Neural cell (in vitro differentiated cells): ENCODE data around the gene CCDC106. TPM values are rescaled to one million over a fixed set of nuclear protein-coding genes. Genes with fewer than 3 reads are reported as not detected.

Experiments used
- H2AFZ ChIP-seq: fragments of 200-600, 300-800 bp; sonication (generic), shearing (Covaris generic); 2 replicates; pipeline ENCODE4 v1.6.0; 2014; ENCODE audit warnings: low read depth, mild to moderate bottlenecking, antibody characterized with exemption, low read length, moderate library complexity
- H3F3A ChIP-seq: fragments of 200-600 bp; shearing (Covaris generic); 2 replicates; pipeline ENCODE4 v1.6.1; 2016; ENCODE audit warnings: mild to moderate bottlenecking, moderate library complexity, mixed read lengths, antibody characterized with exemption, low read length; ENCODE audit not compliant: insufficient read depth, poor library complexity, severe bottlenecking
- H3K27ac ChIP-seq: fragments of 200-600, 300-800 bp; sonication (generic), shearing (Covaris generic); 2 replicates; pipeline ENCODE4 v1.5.1; 2014; ENCODE audit warnings: mild to moderate bottlenecking, low read length, moderate library complexity
- H3K27me3 ChIP-seq: fragments of 300-800, 200-600 bp; sonication (generic), shearing (Covaris generic); 2 replicates; pipeline ENCODE4 v1.6.0; 2014; ENCODE audit warnings: mild to moderate bottlenecking, low read depth, low read length, moderate library complexity; ENCODE audit not compliant: insufficient read depth
- H3K36me3 ChIP-seq: fragments of 300-800, 200-600 bp; sonication (generic), shearing (Covaris generic); 2 replicates; pipeline ENCODE4 v1.5.1; 2014; ENCODE audit warnings: mild to moderate bottlenecking, antibody characterized with exemption, low read length, moderate library complexity; ENCODE audit not compliant: insufficient read depth
- H3K4me2 ChIP-seq: fragments of 300-800, 200-600 bp; sonication (generic), shearing (Covaris generic); 2 replicates; pipeline ENCODE4 v1.6.0; 2014; ENCODE audit warnings: mild to moderate bottlenecking, low read length
- H3K4me3 ChIP-seq: fragments of 300-800, 200-600 bp; sonication (generic), shearing (Covaris generic); 2 replicates; pipeline ENCODE4 v1.5.1; 2014; ENCODE audit warnings: mild to moderate bottlenecking, low read length, moderate library complexity
- H3K79me2 ChIP-seq: fragments of 200-600 bp; shearing (Covaris generic); replicated peaks from 2 replicates; pipeline ENCODE4 v1.6.0; 2014; ENCODE audit warnings: mild to moderate bottlenecking, low read length, moderate library complexity; ENCODE audit not compliant: insufficient read depth
- H3K9ac ChIP-seq: fragments of 300-800, 200-600 bp; sonication (generic), shearing (Covaris generic); 2 replicates; pipeline ENCODE4 v1.6.1; 2016; ENCODE audit warnings: mild to moderate bottlenecking, low read length, mixed read lengths
- H3K9me2 ChIP-seq: fragments of 200-600 bp; shearing (Covaris generic); 2 replicates; pipeline ENCODE4 v1.6.1; 2016; ENCODE audit warnings: mild to moderate bottlenecking, low read length, mixed read lengths; ENCODE audit not compliant: insufficient read depth
- H3K9me3 ChIP-seq: fragments of 200-600, 300-800 bp; sonication (generic), shearing (Covaris generic); 2 replicates; pipeline ENCODE4 v1.6.1; 2016; ENCODE audit warnings: mild to moderate bottlenecking, mixed run types, low read length, moderate library complexity, mixed read lengths
- H4K20me1 ChIP-seq: fragments of 200-600 bp; shearing (Covaris generic); 2 replicates; pipeline ENCODE4 v1.6.1; 2016; ENCODE audit warnings: mild to moderate bottlenecking, mixed run types; ENCODE audit not compliant: insufficient read depth
- CTCF ChIP-seq: fragments of 450-650 bp; IDR thresholded peaks from 2 replicates; pipeline ENCODE4 v1.5.1; 2014; ENCODE audit warnings: antibody characterized with exemption, mild to moderate bottlenecking, moderate library complexity; ENCODE audit not compliant: poor library complexity, severe bottlenecking
- EP300 ChIP-seq: fragments of 450-650 bp; conservative IDR thresholded peaks from 2 replicates; pipeline ENCODE4 v1.6.1; 2014; ENCODE audit warnings: antibody characterized with exemption, mild to moderate bottlenecking, moderate library complexity; ENCODE audit not compliant: poor library complexity, severe bottlenecking
- EZH2 ChIP-seq: fragments of 200-600, 300-800 bp; shearing (Covaris generic), sonication (generic); IDR thresholded peaks from 2 replicates; pipeline ENCODE4 v1.6.1; 2014; ENCODE audit warnings: antibody characterized with exemption, low read length, borderline replicate concordance, mild to moderate bottlenecking; ENCODE audit not compliant: insufficient read depth, poor library complexity, severe bottlenecking
- MXI1 ChIP-seq: fragments of 450-650 bp; conservative IDR thresholded peaks from 2 replicates; pipeline ENCODE4 v1.6.1; 2014; ENCODE audit warnings: antibody characterized with exemption, mild to moderate bottlenecking; ENCODE audit not compliant: poor library complexity, severe bottlenecking
- POLR2AphosphoS5 ChIP-seq: IDR thresholded peaks from 2 replicates; pipeline ENCODE4 v1.6.1; 2012
- RAD21 ChIP-seq: fragments of 450-650 bp; conservative IDR thresholded peaks from 2 replicates; pipeline ENCODE4 v1.6.1; 2014; ENCODE audit warnings: antibody characterized with exemption, mild to moderate bottlenecking, moderate library complexity
- REST ChIP-seq: IDR thresholded peaks from 2 replicates; pipeline ENCODE4 v1.6.1; 2012; ENCODE audit warnings: borderline replicate concordance
- SMC3 ChIP-seq: fragments of 450-650 bp; conservative IDR thresholded peaks from 2 replicates; pipeline ENCODE4 v1.6.1; 2014; ENCODE audit warnings: antibody characterized with exemption, mild to moderate bottlenecking, moderate library complexity; ENCODE audit not compliant: poor library complexity
- TAF1 ChIP-seq: IDR thresholded peaks from 2 replicates; pipeline ENCODE4 v1.6.1; 2012; ENCODE audit warnings: low read depth
- polyA plus RNA-seq: library from polyadenylated mRNA; depleted of rRNA; stranded (reverse); fragments of >200 nt; gene quantifications from 2 replicates; pipeline ENCODE4 v1.2.3, GENCODE V29; 2014

The CCDC106 gene
- polyA plus RNA-seq, 1 donor from 2014 or later: 33.8 TPM

- Histone ChIP-seq H3F3A (no peaks in the 10 kb centered on the region), H3K79me2 (no peaks in the 10 kb centered on the region), H3K9me3 (no peaks in the 10 kb centered on the region), H3K4me2 (no peak overlapping the region), H3K9ac (no peak overlapping the region), H3K9me2 (no peaks in the 10 kb centered on the region), H3K27ac (no peak overlapping the region), H3K36me3 (no peaks in the 10 kb centered on the region), H4K20me1 (no peaks in the 10 kb centered on the region), H3K27me3 (no peaks in the 10 kb centered on the region), H3K4me3 (no peak overlapping the region), H2AFZ (no peak overlapping the region)
- no peak for TF ChIP-seq POLR2AphosphoS5
- no peak for TF ChIP-seq TAF1
- no peak for TF ChIP-seq EZH2
- no peak for TF ChIP-seq RAD21
- no peak for TF ChIP-seq MXI1
- TF ChIP-seq EP300: no peak
- no peak for TF ChIP-seq CTCF
- TF ChIP-seq REST: no peak
- no peak for TF ChIP-seq SMC3
Observed at GRCh38 chr19:55616395-55616875, 31.6 kb upstream of the CCDC106 start.

GRCh38 chr19:55617426-55617825, 30.6 kb upstream of the CCDC106 start:
- TF ChIP-seq RAD21 (no peak), EZH2 (no peak), CTCF (no peak), EP300 (no peak), SMC3 (no peak), REST (no peak), POLR2AphosphoS5 (no peak), TAF1 (no peak), MXI1 (no peak)
- H3K4me3 ChIP-seq: no peak overlapping the region
- H3K79me2 ChIP-seq: no peaks in the 10 kb centered on the region
- no peak overlapping the region for H3K9ac ChIP-seq
- H3K9me3 ChIP-seq: no peaks in the 10 kb centered on the region
- H2AFZ ChIP-seq: no peak overlapping the region
- no peaks in the 10 kb centered on the region for H3K36me3 ChIP-seq
- H3F3A ChIP-seq: no peaks in the 10 kb centered on the region
- no peaks in the 10 kb centered on the region for H4K20me1 ChIP-seq
- H3K9me2 ChIP-seq: no peaks in the 10 kb centered on the region
- H3K4me2 ChIP-seq: no peak overlapping the region
- no peaks in the 10 kb centered on the region for H3K27me3 ChIP-seq
- H3K27ac ChIP-seq: no peak overlapping the region
